GM12872 (cell line): ENCODE results near the gene RPTOR.

Source experiments
- CTCF ChIP-seq: IDR thresholded peaks from 3 replicates; pipeline ENCODE4 v1.5.1; 2011; ENCODE audit warnings: low read depth, mild to moderate bottlenecking, low read length, moderate library complexity; ENCODE audit not compliant: insufficient read depth

RPTOR gene

DNA sequence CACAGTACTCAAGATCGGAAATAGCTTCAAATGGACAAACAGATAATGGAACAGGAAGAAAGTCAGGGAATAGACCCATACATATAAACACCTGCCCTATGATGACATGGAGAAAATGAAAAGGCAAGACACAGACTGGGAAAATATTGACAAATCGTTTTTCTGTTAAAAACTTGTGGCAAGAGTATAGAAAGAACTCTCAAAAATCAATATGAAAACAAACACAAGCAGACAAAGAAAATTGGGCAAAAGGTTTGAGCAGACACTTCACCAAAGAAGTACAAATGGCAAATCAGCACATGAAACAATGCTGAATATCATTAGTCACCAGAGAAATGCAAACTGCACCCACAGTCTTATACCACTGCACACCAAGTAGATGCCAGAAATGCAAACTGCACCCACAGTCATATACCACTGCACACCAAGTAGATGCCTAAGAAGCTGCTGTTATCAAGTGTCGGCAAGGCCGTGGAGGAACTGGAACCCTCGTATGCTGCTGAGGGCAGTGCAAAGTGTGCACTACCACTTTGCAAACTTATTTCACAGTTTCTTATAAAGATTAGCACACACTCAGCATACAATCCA lies 323.5 kb downstream of the RPTOR start:
- TF ChIP-seq CTCF, result no peak

- TF ChIP-seq CTCF, result no peak
Measured at GRCh38 chr17:80869481-80870145, 325.0 kb downstream of the RPTOR start.

GRCh38 chr17:80870401-80870800 lies 325.8 kb downstream of the RPTOR start:
- 0 out of 3 replicates have a peak, but pooled peaks have one; percentile 10 for TF ChIP-seq CTCF

DNA sequence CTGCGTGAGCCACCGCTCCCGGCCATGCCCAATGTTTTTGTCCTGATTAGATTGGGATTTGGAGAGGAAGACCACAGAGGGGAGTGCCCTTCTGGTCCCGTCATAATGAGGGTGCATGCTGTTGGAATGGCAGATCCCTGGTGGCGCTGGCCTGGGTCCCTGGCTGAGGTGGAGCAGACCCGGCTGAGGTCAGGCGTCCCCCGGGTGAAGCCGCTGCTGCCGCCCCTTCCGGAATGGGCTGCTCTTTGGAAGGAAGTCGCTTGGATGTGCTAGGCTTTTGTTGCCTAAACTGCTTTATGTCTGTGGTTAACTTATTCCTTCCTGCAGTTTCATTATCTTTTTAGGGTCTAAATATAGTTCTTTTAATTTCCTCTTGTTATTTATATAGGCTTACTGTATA lies 326.7 kb downstream of the RPTOR start:
- TF ChIP-seq CTCF, result no peak

DNA sequence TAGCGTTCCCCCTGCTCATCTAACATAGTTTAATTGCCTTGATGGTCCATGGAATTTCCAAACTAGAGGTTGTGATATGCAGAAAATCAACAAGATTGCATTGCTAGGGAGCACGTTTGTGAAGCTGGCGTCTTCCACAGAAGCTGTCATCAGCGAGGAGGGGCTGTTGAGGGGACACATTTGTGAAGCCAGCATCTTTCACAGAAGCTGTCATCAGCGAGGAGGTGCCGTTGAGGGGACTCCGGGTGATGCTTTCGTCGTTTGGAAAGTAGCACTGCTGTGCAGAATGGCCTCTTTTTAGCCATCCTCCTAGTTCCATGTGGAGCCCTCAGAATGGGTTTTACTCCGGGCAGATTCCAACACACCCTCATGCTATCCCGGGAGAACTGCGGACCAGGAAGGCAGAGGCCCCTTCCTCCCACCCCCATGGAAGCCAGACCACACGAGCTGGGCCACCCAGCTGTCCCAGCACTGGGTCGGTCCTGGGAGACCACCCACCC lies 327.4 kb downstream of the RPTOR start:
- no peak for TF ChIP-seq CTCF

- TF ChIP-seq CTCF, result no peak
Measured at GRCh38 chr17:80872501-80873306, 328.1 kb downstream of the RPTOR start.

- TF ChIP-seq CTCF, result no peak
Measured at GRCh38 chr17:80873307-80873951, 328.8 kb downstream of the RPTOR start.
